H9 (cell line): Measurements from ENCODE around the gene RAB33A. TPM values are rescaled to one million over a fixed set of nuclear protein-coding genes. Genes with fewer than 3 reads are reported as not detected.

Source experiments
- DNase-seq: peaks from one replicate; pipeline ENCODE4 v3.0.0-alpha.2; 2017
- H2AFZ ChIP-seq: one replicate; pipeline ENCODE4 v1.6.1; 2013; ENCODE audit warnings: mild to moderate bottlenecking, low read length, control low read depth, moderate library complexity
- H2AK5ac ChIP-seq: 2 replicates; pipeline ENCODE4 v1.6.1; 2013; ENCODE audit warnings: low read length, control low read depth, mixed read lengths; ENCODE audit not compliant: insufficient read length
- H2BK120ac ChIP-seq: one replicate; pipeline ENCODE4 v1.6.1; 2013; ENCODE audit warnings: low read depth, mild to moderate bottlenecking, low read length, control low read depth, inconsistent platforms; ENCODE audit not compliant: poor library complexity, severe bottlenecking
- H2BK12ac ChIP-seq: 2 replicates; pipeline ENCODE4 v1.6.1; 2013; ENCODE audit warnings: low read length, control low read depth, mixed read lengths, low read depth; ENCODE audit not compliant: insufficient read length
- H2BK15ac ChIP-seq: 2 replicates; pipeline ENCODE4 v1.6.1; 2013; ENCODE audit warnings: low read depth, low read length, control low read depth
- H2BK20ac ChIP-seq: one replicate; pipeline ENCODE4 v1.6.1; 2013; ENCODE audit warnings: low read depth, mild to moderate bottlenecking, low read length, control low read depth, inconsistent platforms; ENCODE audit not compliant: poor library complexity, severe bottlenecking
- H2BK5ac ChIP-seq: 2 replicates; pipeline ENCODE4 v1.6.1; 2013; ENCODE audit warnings: low read length, control low read depth, mixed read lengths; ENCODE audit not compliant: insufficient read length
- H3K14ac ChIP-seq: 2 replicates; pipeline ENCODE4 v1.6.1; 2013; ENCODE audit warnings: low read length, control low read depth; ENCODE audit not compliant: insufficient read depth
- H3K18ac ChIP-seq: 2 replicates; pipeline ENCODE4 v1.6.1; 2013; ENCODE audit warnings: low read depth, mild to moderate bottlenecking, mixed read lengths, low read length, control low read depth; ENCODE audit not compliant: insufficient read length
- H3K23ac ChIP-seq: 2 replicates; pipeline ENCODE4 v1.6.1; 2013; ENCODE audit warnings: low read length, control low read depth, mixed read lengths, low read depth; ENCODE audit not compliant: insufficient read length
- H3K23me2 ChIP-seq: 2 replicates; pipeline ENCODE4 v1.6.1; 2013; ENCODE audit warnings: low read depth, mild to moderate bottlenecking, mixed read lengths, low read length, control low read depth; ENCODE audit not compliant: insufficient read length, poor library complexity, severe bottlenecking
- H3K27ac ChIP-seq: 2 replicates; pipeline ENCODE4 v1.5.1; 2013; ENCODE audit warnings: low read length, control low read depth, mixed read lengths, low read depth; ENCODE audit not compliant: insufficient read length
- H3K27me3 ChIP-seq: 2 replicates; pipeline ENCODE4 v1.6.1; 2013; ENCODE audit warnings: low read length, control low read depth, inconsistent platforms; ENCODE audit not compliant: insufficient read depth
- H3K4ac ChIP-seq: 2 replicates; pipeline ENCODE4 v1.6.1; 2013; ENCODE audit warnings: low read depth, mild to moderate bottlenecking, control low read depth, inconsistent platforms, low read length, moderate library complexity
- H3K4me1 ChIP-seq: 2 replicates; pipeline ENCODE4 v1.6.1; 2013; ENCODE audit warnings: low read length, control low read depth, inconsistent platforms; ENCODE audit not compliant: insufficient read depth
- H3K4me2 ChIP-seq: 2 replicates; pipeline ENCODE4 v1.6.1; 2013; ENCODE audit warnings: low read length, control low read depth, mixed read lengths; ENCODE audit not compliant: insufficient read length, insufficient read depth
- H3K56ac ChIP-seq: 2 replicates; pipeline ENCODE4 v1.6.1; 2013; ENCODE audit warnings: low read depth, mild to moderate bottlenecking, mixed read lengths, low read length, control low read depth; ENCODE audit not compliant: insufficient read length
- H3K79me1 ChIP-seq: 2 replicates; pipeline ENCODE4 v1.6.1; 2013; ENCODE audit warnings: low read depth, mild to moderate bottlenecking, moderate library complexity, low read length, control low read depth, inconsistent platforms; ENCODE audit not compliant: insufficient read depth, poor library complexity, severe bottlenecking
- H3K79me2 ChIP-seq: 2 replicates; pipeline ENCODE4 v1.6.1; 2013; ENCODE audit warnings: low read length, control low read depth, inconsistent platforms; ENCODE audit not compliant: insufficient read depth
- H3K9ac ChIP-seq: 2 replicates; pipeline ENCODE4 v1.6.1; 2013; ENCODE audit warnings: low read length, control low read depth, mixed read lengths; ENCODE audit not compliant: insufficient read length; ENCODE audit errors: extremely low read depth
- H3K9me3 ChIP-seq: one replicate; pipeline ENCODE4 v1.6.1; 2013; ENCODE audit warnings: low read depth, low read length, inconsistent platforms; ENCODE audit not compliant: control insufficient read depth
- H3T11ph ChIP-seq: one replicate; pipeline ENCODE4 v1.6.1; 2013; ENCODE audit warnings: mild to moderate bottlenecking, low read length, control low read depth, inconsistent platforms
- H4K20me1 ChIP-seq: one replicate; pipeline ENCODE4 v1.6.1; 2013; ENCODE audit not compliant: control insufficient read depth, insufficient read length, insufficient read depth
- H4K5ac ChIP-seq: 2 replicates; pipeline ENCODE4 v1.6.1; 2013; ENCODE audit warnings: low read depth, mild to moderate bottlenecking, mixed read lengths, low read length, control low read depth; ENCODE audit not compliant: insufficient read length
- H4K8ac ChIP-seq: replicated peaks from 2 replicates; pipeline ENCODE4 v1.6.1; 2013; ENCODE audit warnings: low read length, control low read depth, mixed read lengths, low read depth; ENCODE audit not compliant: insufficient read length
- H4K91ac ChIP-seq: 2 replicates; pipeline ENCODE4 v1.6.1; 2013; ENCODE audit warnings: low read depth, mild to moderate bottlenecking, moderate library complexity, mixed read lengths, low read length, control low read depth; ENCODE audit not compliant: insufficient read length
- H3K27ac Mint-ChIP-seq, 3 experiments: 2 replicates in 2 of 3; 3 replicates in 1 of 3; pipeline ENCODE4 v1.8.0; 2020 to 2021; ENCODE audit warnings: mixed read lengths in 3 of 3, mild to moderate bottlenecking in 1 of 3, moderate library complexity in 1 of 3
- H3K27me3 Mint-ChIP-seq: 2 replicates; pipeline ENCODE4 v1.8.0; 2021; ENCODE audit warnings: low read depth, mild to moderate bottlenecking, moderate library complexity, mixed read lengths
- H3K36me3 Mint-ChIP-seq, 3 experiments: 2 replicates in 2 of 3; 3 replicates in 1 of 3; pipeline ENCODE4 v1.8.0; 2020 to 2021; ENCODE audit warnings: low read depth in 3 of 3, mixed read lengths in 3 of 3; ENCODE audit not compliant: insufficient read depth in 1 of 3
- H3K4me1 Mint-ChIP-seq, 2 experiments: 2 replicates each; pipeline ENCODE4 v1.8.0; 2020; ENCODE audit warnings: mixed read lengths in 2 of 2
- H3K4me3 Mint-ChIP-seq, 2 experiments: 2 replicates in 1 of 2; 3 replicates in 1 of 2; pipeline ENCODE4 v1.8.0; 2020 to 2021; ENCODE audit warnings: mild to moderate bottlenecking in 2 of 2, mixed read lengths in 2 of 2, moderate library complexity in 1 of 2
- H3K9me3 Mint-ChIP-seq, 2 experiments: 2 replicates in 1 of 2; 3 replicates in 1 of 2; pipeline ENCODE4 v1.8.0; 2020; ENCODE audit warnings: mild to moderate bottlenecking in 2 of 2, mixed read lengths in 2 of 2, moderate library complexity in 1 of 2
- CTCF ChIP-seq: fragments of 200-600 bp; sonication (generic); conservative IDR thresholded peaks from 3 replicates; pipeline ENCODE4 v1.8.0; 2021; ENCODE audit warnings: antibody characterized with exemption, mild to moderate bottlenecking
- WGBS: extraction: QIAGEN DNeasy Blood & Tissue Kit; methylation state at CpG from one replicate; pipeline ENCODE4 v1.1.7; 2013; ENCODE audit warnings: missing lambda C conversion rate, low lambda C conversion rate, mixed read lengths; ENCODE audit not compliant: insufficient read length; ENCODE audit errors: extremely low coverage; 5-methylcytosine and 5-hydroxymethylcytosine counted together
- total RNA-seq: library from RNA; stranded (reverse); gene quantifications from 2 replicates; pipeline ENCODE4 v1.2.1, GENCODE V29; 2021

RAB33A gene
- total RNA-seq, 1 experiment from 2014 or later, result 0.59 TPM

GRCh38 chrX:130166503-130166777, 5.3 kb upstream of the RAB33A start:
- Histone ChIP-seq H3K4ac (no peak overlapping the region), H2BK15ac (no peak overlapping the region), H2BK5ac (no peak overlapping the region), H3K27ac (no peak overlapping the region), H3K9ac (no peak overlapping the region), H2AFZ (no peak overlapping the region), H3K4me2 (peak overlapping the region; percentile 94), H3K23ac (no peak overlapping the region), H3K79me1 (no peaks in the 10 kb centered on the region), H4K8ac (no peak overlapping the region), H2BK20ac (no peak overlapping the region), H3K56ac (no peak overlapping the region), H3K9me3 (peaks cover 13% of the 10 kb centered on the region), H4K20me1 (no peaks in the 10 kb centered on the region), H3K4me1 (no peaks in the 10 kb centered on the region), H4K5ac (no peak overlapping the region), H3K18ac (no peak overlapping the region), H3K23me2 (peaks cover 3% of the 10 kb centered on the region), H3K14ac (no peak overlapping the region), H3K79me2 (peaks cover 4% of the 10 kb centered on the region; the same call in 1 of the 2 replicates), H2AK5ac (no peak overlapping the region), H2BK12ac (no peak overlapping the region), H3T11ph (no peak overlapping the region), H3K27me3 (no peaks in the 10 kb centered on the region), H2BK120ac (no peak overlapping the region), H4K91ac (no peak overlapping the region)
- Mint-ChIP-seq H3K27ac (peak overlapping the region in 1 of 3 experiments; percentile 97; a peak in 1 of 7 replicates), H3K9me3 (peaks cover 0 to 61% of the 10 kb centered on the region in 2 experiments; a peak in 4 of 5 replicates), H3K4me3 (peak overlapping the region; percentile 92 to 93), H3K4me1 (peaks cover 9 to 14% of the 10 kb centered on the region in 2 experiments; a peak in 3 of 4 replicates), H3K27me3 (no peaks in the 10 kb centered on the region; the same call in 1 of the 2 replicates), H3K36me3 (peaks cover 0 to 1% (median 1%) of the 10 kb centered on the region in 3 experiments; a peak in 3 of 7 replicates)
- TF ChIP-seq CTCF, result no peak
- WGBS, result no CpG with 5 or more reads among the region's 4 CpGs
- no peak for DNase-seq
